IPS DF 19.7 (cell line): ENCODE data around the gene CCDC122.

ENCODE experiments used
- DNase-seq: peaks from one replicate; pipeline ENCODE4 v3.0.0-alpha.2; 2013; ENCODE audit warnings: low read depth, low spot score

The CCDC122 gene

GRCh38 chr13:43802511-43802910 is 77.0 kb downstream of the CCDC122 start:
- no peak for DNase-seq

GRCh38 chr13:43800828-43801227 is 78.7 kb downstream of the CCDC122 start:
- no peak for DNase-seq

- DNase-seq: no peak
Measured at GRCh38 chr13:43799191-43799590, 80.3 kb downstream of the CCDC122 start.

GRCh38 chr13:43797869-43798268 is 81.7 kb downstream of the CCDC122 start:
- no peak for DNase-seq

GRCh38 chr13:43797159-43797558 is 82.4 kb downstream of the CCDC122 start:
- no peak for DNase-seq

- no peak for DNase-seq
Measured at GRCh38 chr13:43794416-43794815, 85.1 kb downstream of the CCDC122 start.

- DNase-seq: no peak
Measured at GRCh38 chr13:43792076-43792881, 87.3 kb downstream of the CCDC122 start.

- DNase-seq: no peak
Measured at GRCh38 chr13:43787997-43788396, 91.5 kb downstream of the CCDC122 start.

- DNase-seq: no peak
Measured at GRCh38 chr13:43787518-43787891, 92.0 kb downstream of the CCDC122 start.

- no peak for DNase-seq
Measured at GRCh38 chr13:43786766-43787517, 92.6 kb downstream of the CCDC122 start, which contains the start of gene ENOX1. TSS of gene ENOX1 (minus strand) at chr13:43786972.

GRCh38 chr13:43786472-43786765 is 93.1 kb downstream of the CCDC122 start:
- no peak for DNase-seq
